GM12878 (cell line): Measurements from ENCODE around the gene PIWIL4. TPM values are rescaled to one million over a fixed set of nuclear protein-coding genes. Genes with fewer than 3 reads are reported as not detected.

ENCODE experiments used
- BMI1 ChIP-seq: fragments of 450-650 bp; IDR thresholded peaks from 2 replicates; pipeline ENCODE4 v1.6.1; 2016; ENCODE audit warnings: mild to moderate bottlenecking, moderate library complexity, borderline replicate concordance
- CREB1 ChIP-seq: IDR thresholded peaks from 2 replicates; pipeline ENCODE4 v1.6.1; 2012; ENCODE audit warnings: low read depth, mild to moderate bottlenecking, inconsistent platforms
- DPF2 ChIP-seq: fragments of 450-650 bp; IDR thresholded peaks from 2 replicates; pipeline ENCODE4 v1.6.1; 2017; ENCODE audit warnings: mild to moderate bottlenecking
- EGR1 ChIP-seq, 2 experiments: IDR thresholded peaks; 1 replicate in 1 of 2; 2 replicates in 1 of 2; pipeline ENCODE4 v1.6.1; 2011 to 2012; ENCODE audit warnings: low read depth in 2 of 2, low read length in 2 of 2, borderline replicate concordance in 1 of 2, mild to moderate bottlenecking in 1 of 2, moderate library complexity in 1 of 2
- ESRRA ChIP-seq: IDR thresholded peaks from 2 replicates; pipeline ENCODE4 v1.6.1; 2012; ENCODE audit warnings: mild to moderate bottlenecking, low read length, improper control_type of control experiment
- HCFC1 ChIP-seq: fragments of 150-350 bp; IDR thresholded peaks from 2 replicates; pipeline ENCODE4 v1.6.1; 2014; ENCODE audit warnings: low read length
- MTA3 ChIP-seq: IDR thresholded peaks from 2 replicates; pipeline ENCODE4 v1.6.1; 2012; ENCODE audit warnings: low read length, inconsistent platforms, borderline replicate concordance
- MYC ChIP-seq: IDR thresholded peaks from 2 replicates; pipeline ENCODE4 v1.6.1; 2011; ENCODE audit warnings: mild to moderate bottlenecking, low read length, moderate library complexity, inconsistent platforms; ENCODE audit not compliant: insufficient read depth, insufficient replicate concordance, insufficient read length, severe bottlenecking
- NR2C2 ChIP-seq: IDR thresholded peaks from 2 replicates; pipeline ENCODE4 v1.6.1; 2011; ENCODE audit warnings: borderline replicate concordance, low read depth; ENCODE audit not compliant: control insufficient read depth, insufficient read length
- PAX5 ChIP-seq: IDR thresholded peaks from 2 replicates; pipeline ENCODE4 v1.6.1; 2011; ENCODE audit warnings: low read depth, low read length, borderline replicate concordance
- POU2F2 ChIP-seq: IDR thresholded peaks from 3 replicates; pipeline ENCODE4 v1.6.1; 2011; ENCODE audit warnings: low read depth, mild to moderate bottlenecking, low read length, borderline replicate concordance
- RAD21 ChIP-seq: IDR thresholded peaks from 2 replicates; pipeline ENCODE4 v1.6.1; 2011; ENCODE audit warnings: mild to moderate bottlenecking, low read depth, low read length, moderate library complexity; ENCODE audit not compliant: insufficient read depth
- RUNX3 ChIP-seq: IDR thresholded peaks from 2 replicates; pipeline ENCODE4 v1.6.1; 2012; ENCODE audit warnings: low read length, inconsistent platforms
- SMAD5 ChIP-seq: IDR thresholded peaks from 2 replicates; pipeline ENCODE4 v1.6.1; 2016; ENCODE audit warnings: antibody characterized with exemption, low read depth
- YBX1 ChIP-seq: fragments of 450-650 bp; IDR thresholded peaks from 2 replicates; pipeline ENCODE4 v1.6.1; 2016; ENCODE audit warnings: antibody characterized with exemption
- polyA plus RNA-seq, 11 experiments: library from polyadenylated mRNA; depleted of rRNA in 4 of 11; unstranded in 6 of 11; stranded (reverse) in 5 of 11; fragments of >200 nt; fragmentation: Nextera tagmentation in 4 of 11; fragmentation: Illumina TruSeq in 1 of 11; extraction: Ambion mirVana in 4 of 11; extraction: Trizol in 1 of 11; gene quantifications; 1 replicate in 1 of 11; 2 replicates in 10 of 11; pipeline versions ENCODE4 v1.2.1 to v1.2.3, GENCODE V29; 2011 to 2016; ENCODE audit warnings: inconsistent platforms in 2 of 11, missing spikeins in 2 of 11, low read depth in 1 of 11
- total RNA-seq, 4 experiments: library from RNA; depleted of rRNA in 3 of 4; stranded (reverse); fragments of >200 nt in 3 of 4; fragmentation: Illumina TruSeq in 1 of 4; extraction: Trizol in 1 of 4; gene quantifications; 2 replicates each; pipeline versions ENCODE4 v1.2.1 to v1.2.3, GENCODE V29; 2013 to 2021
- TF ChIP-seq, protein P1 (sequence below): fragments of 450-650 bp; IDR thresholded peaks from 2 replicates; pipeline ENCODE4 v1.6.1; 2017; ENCODE audit warnings: borderline replicate concordance
- TF ChIP-seq, protein P2 (sequence below): fragments of 450-650 bp; IDR thresholded peaks from 2 replicates; pipeline ENCODE4 v1.6.1; 2017; ENCODE audit warnings: mild to moderate bottlenecking
- TF ChIP-seq, protein P3 (sequence below): fragments of 450-650 bp; formaldehyde crosslinking; IDR thresholded peaks from 2 replicates; pipeline ENCODE4 v1.4.0; 2022; ENCODE audit warnings: mild to moderate bottlenecking, moderate library complexity
- TF ChIP-seq, protein P4 (sequence below): IDR thresholded peaks from 2 replicates; pipeline ENCODE4 v1.6.1; 2012; ENCODE audit warnings: low read depth, low read length, improper control_type of control experiment

Gene PIWIL4
- total and polyA plus RNA-seq, 10 of the 15 experiments (the other 5 are each of a cell fraction or from before 2014, with no cell fraction given), result 0.23 to 13.3 (median 0.47) TPM

DNA sequence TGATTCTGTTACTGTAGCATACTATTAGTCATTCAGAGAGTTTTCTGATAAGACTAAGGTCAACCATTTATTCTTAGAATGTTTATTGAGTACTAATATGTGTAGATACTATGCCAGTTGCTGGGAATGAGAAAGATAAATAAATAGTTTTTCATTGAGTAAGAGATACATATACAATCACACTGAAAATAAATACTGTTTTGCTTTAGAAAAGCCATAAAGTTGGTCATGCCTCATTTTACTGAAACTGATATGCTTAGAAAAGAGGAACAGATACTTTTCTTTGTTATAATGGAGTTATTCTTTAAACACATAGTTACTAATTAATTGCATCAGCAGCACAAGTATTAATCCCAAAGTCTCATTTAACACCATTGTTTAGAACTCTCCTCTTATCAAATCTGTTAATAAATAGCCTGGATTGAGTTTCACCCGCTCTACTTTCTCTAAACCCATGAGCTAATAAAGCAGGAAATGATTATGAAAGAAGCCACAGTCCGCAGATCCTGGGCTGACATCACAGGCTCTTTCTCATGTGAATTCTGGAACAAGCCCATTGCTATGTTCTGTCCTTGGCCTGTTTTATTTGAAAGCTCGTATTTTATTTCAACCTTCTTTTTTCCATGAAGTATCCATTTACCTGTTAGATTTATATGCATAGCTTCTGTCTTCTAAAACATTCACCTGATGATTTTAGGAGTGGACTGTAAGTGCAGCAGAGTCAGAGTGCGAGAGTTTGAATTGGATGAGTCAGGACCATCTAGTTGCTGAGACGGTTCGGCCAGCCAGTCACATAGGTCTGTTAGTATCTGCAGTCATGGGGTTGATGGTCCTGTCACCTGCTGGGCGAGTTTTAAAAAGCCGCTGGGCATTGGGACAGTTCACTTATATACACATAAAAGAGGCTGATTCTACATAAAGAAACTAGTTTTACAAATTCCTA lies 35.5 kb downstream of the PIWIL4 start (continued):
- TF ChIP-seq SMAD5 (no peak), MTA3 (no peak), RAD21 (peak; percentile 65), YBX1 (no peak), ESRRA (no peak), RUNX3 (peak; percentile 69), EGR1 (IDR thresholded peaks at IDR 0.05; ENCODE audit: borderline replicate concordance in 1 of 2, low read depth in 2 of 2, low read length in 2 of 2) (no peak), DPF2 (peak; percentile 97), BMI1 (peak; percentile 90), PAX5 (0 out of 2 replicates have a peak, but pooled peaks have one; percentile 3), NR2C2 (no peak), HCFC1 (no peak), POU2F2 (no peak), MYC (no peak), CREB1 (peak; percentile 73; the same call in 1 of the 2 replicates)
- TF ChIP-seq, protein P1, sequence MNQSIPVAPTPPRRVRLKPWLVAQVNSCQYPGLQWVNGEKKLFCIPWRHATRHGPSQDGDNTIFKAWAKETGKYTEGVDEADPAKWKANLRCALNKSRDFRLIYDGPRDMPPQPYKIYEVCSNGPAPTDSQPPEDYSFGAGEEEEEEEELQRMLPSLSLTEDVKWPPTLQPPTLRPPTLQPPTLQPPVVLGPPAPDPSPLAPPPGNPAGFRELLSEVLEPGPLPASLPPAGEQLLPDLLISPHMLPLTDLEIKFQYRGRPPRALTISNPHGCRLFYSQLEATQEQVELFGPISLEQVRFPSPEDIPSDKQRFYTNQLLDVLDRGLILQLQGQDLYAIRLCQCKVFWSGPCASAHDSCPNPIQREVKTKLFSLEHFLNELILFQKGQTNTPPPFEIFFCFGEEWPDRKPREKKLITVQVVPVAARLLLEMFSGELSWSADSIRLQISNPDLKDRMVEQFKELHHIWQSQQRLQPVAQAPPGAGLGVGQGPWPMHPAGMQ, result no peak
- TF ChIP-seq, protein P2, sequence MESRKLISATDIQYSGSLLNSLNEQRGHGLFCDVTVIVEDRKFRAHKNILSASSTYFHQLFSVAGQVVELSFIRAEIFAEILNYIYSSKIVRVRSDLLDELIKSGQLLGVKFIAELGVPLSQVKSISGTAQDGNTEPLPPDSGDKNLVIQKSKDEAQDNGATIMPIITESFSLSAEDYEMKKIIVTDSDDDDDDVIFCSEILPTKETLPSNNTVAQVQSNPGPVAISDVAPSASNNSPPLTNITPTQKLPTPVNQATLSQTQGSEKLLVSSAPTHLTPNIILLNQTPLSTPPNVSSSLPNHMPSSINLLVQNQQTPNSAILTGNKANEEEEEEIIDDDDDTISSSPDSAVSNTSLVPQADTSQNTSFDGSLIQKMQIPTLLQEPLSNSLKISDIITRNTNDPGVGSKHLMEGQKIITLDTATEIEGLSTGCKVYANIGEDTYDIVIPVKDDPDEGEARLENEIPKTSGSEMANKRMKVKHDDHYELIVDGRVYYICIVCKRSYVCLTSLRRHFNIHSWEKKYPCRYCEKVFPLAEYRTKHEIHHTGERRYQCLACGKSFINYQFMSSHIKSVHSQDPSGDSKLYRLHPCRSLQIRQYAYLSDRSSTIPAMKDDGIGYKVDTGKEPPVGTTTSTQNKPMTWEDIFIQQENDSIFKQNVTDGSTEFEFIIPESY, result no peak
- TF ChIP-seq, protein P3, sequence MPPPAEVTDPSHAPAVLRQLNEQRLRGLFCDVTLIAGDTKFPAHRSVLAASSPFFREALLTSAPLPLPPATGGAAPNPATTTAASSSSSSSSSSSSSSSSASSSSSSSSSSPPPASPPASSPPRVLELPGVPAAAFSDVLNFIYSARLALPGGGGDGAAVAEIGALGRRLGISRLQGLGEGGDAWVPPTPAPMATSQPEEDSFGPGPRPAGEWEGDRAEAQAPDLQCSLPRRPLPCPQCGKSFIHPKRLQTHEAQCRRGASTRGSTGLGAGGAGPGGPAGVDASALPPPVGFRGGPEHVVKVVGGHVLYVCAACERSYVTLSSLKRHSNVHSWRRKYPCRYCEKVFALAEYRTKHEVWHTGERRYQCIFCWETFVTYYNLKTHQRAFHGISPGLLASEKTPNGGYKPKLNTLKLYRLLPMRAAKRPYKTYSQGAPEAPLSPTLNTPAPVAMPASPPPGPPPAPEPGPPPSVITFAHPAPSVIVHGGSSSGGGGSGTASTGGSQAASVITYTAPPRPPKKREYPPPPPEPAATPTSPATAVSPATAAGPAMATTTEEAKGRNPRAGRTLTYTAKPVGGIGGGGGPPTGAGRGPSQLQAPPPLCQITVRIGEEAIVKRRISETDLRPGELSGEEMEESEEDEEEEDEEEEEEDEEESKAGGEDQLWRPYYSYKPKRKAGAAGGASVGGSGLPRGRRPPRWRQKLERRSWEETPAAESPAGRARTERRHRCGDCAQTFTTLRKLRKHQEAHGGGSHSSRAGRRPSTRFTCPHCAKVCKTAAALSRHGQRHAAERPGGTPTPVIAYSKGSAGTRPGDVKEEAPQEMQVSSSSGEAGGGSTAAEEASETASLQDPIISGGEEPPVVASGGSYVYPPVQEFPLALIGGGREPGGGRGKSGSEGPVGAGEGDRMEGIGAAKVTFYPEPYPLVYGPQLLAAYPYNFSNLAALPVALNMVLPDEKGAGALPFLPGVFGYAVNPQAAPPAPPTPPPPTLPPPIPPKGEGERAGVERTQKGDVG (CRISPR knock-in tag), result no peak
- TF ChIP-seq, protein P4, sequence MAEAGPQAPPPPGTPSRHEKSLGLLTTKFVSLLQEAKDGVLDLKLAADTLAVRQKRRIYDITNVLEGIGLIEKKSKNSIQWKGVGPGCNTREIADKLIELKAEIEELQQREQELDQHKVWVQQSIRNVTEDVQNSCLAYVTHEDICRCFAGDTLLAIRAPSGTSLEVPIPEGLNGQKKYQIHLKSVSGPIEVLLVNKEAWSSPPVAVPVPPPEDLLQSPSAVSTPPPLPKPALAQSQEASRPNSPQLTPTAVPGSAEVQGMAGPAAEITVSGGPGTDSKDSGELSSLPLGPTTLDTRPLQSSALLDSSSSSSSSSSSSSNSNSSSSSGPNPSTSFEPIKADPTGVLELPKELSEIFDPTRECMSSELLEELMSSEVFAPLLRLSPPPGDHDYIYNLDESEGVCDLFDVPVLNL, result no peak
